WTC11 (cell line): ENCODE results near the gene SORD. TPM values are rescaled to one million over a fixed set of nuclear protein-coding genes. Genes with fewer than 3 reads are reported as not detected.

Experiments used
- ATAC-seq: fragments of 200-7000 bp; cut with Tn5 transposase; 2 replicates; pipeline ENCODE4 v1.10.0; 2021; ENCODE audit warnings: mild to moderate bottlenecking, moderate library complexity
- CTCF ChIA-PET: fragments of 300-600 bp; sonication (Branson Sonifier 250); formaldehyde crosslinking; loops from one replicate; lab custom pipeline; 2021; ENCODE audit warnings: antibody characterized with exemption; lab: Charles Lee
- POLR2A ChIA-PET: fragments of 350-600 bp; sonication (Branson Sonifier 250); formaldehyde crosslinking; loops from one replicate; lab custom pipeline; 2021; ENCODE audit warnings: antibody characterized with exemption; lab: Charles Lee
- DNase-seq: peaks from one replicate; pipeline ENCODE4 v3.0.0; 2021; ENCODE audit warnings: low spot score
- H3K27ac Mint-ChIP-seq: 2 replicates; pipeline ENCODE4 v1.8.0; 2021; ENCODE audit warnings: mixed read lengths
- H3K27me3 Mint-ChIP-seq: 2 replicates; pipeline ENCODE4 v1.8.0; 2021; ENCODE audit warnings: low read depth, mild to moderate bottlenecking, moderate library complexity, mixed read lengths
- H3K36me3 Mint-ChIP-seq: 2 replicates; pipeline ENCODE4 v1.8.0; 2021; ENCODE audit warnings: mixed read lengths
- H3K4me1 Mint-ChIP-seq: 2 replicates; pipeline ENCODE4 v1.8.0; 2022; ENCODE audit warnings: mixed read lengths
- H3K4me3 Mint-ChIP-seq: 2 replicates; pipeline ENCODE4 v1.8.0; 2021; ENCODE audit warnings: mild to moderate bottlenecking, moderate library complexity, mixed read lengths
- H3K9me3 Mint-ChIP-seq: 2 replicates; pipeline ENCODE4 v1.8.0; 2021; ENCODE audit warnings: mixed read lengths
- AFF4 ChIP-seq: sonication (generic); formaldehyde crosslinking; IDR thresholded peaks from 2 replicates; pipeline ENCODE4 v1.8.1; 2023; ENCODE audit warnings: mild to moderate bottlenecking, missing genetic modification reagents, borderline replicate concordance
- ETV6 ChIP-seq: sonication (generic); formaldehyde crosslinking; IDR thresholded peaks from 2 replicates; pipeline ENCODE4 v1.8.1; 2022; ENCODE audit warnings: mild to moderate bottlenecking, missing genetic modification reagents
- FOXK1 ChIP-seq: sonication (generic); formaldehyde crosslinking; IDR thresholded peaks from 2 replicates; pipeline ENCODE4 v1.8.0; 2022; ENCODE audit warnings: mild to moderate bottlenecking, moderate library complexity, missing genetic modification reagents
- FOXP4 ChIP-seq: sonication (generic); formaldehyde crosslinking; IDR thresholded peaks from 2 replicates; pipeline ENCODE4 v1.8.0; 2022; ENCODE audit warnings: mild to moderate bottlenecking, missing genetic modification reagents
- GRHL2 ChIP-seq: fragments of 250-450 bp; sonication (Bioruptor Pico); IDR thresholded peaks from 2 replicates; pipeline ENCODE4 v1.8.0; 2022; ENCODE audit warnings: mild to moderate bottlenecking, moderate library complexity; ENCODE audit not compliant: insufficient replicate concordance, severe bottlenecking
- GTF2I ChIP-seq: fragments of 250-450 bp; sonication (Bioruptor Pico); conservative IDR thresholded peaks from 2 replicates; pipeline ENCODE4 v1.4.0; 2021; ENCODE audit warnings: mild to moderate bottlenecking
- JAZF1 ChIP-seq: fragments of 250-450 bp; sonication (Bioruptor Pico); IDR thresholded peaks from 2 replicates; pipeline ENCODE4 v1.9.0; 2021; ENCODE audit warnings: moderate library complexity, mild to moderate bottlenecking, inconsistent platforms
- JUN ChIP-seq: sonication (generic); formaldehyde crosslinking; IDR thresholded peaks from 2 replicates; pipeline ENCODE4 v1.8.0; 2023; ENCODE audit warnings: mild to moderate bottlenecking, missing genetic modification reagents
- PRDM15 ChIP-seq: sonication (generic); formaldehyde crosslinking; IDR thresholded peaks from 2 replicates; pipeline ENCODE4 v1.8.0; 2022; ENCODE audit warnings: missing genetic modification reagents
- RORB ChIP-seq: fragments of 250-450 bp; sonication (Bioruptor Pico); IDR thresholded peaks from 2 replicates; pipeline ENCODE4 v1.9.0; 2021; ENCODE audit warnings: mild to moderate bottlenecking
- SMAD4 ChIP-seq: sonication (generic); formaldehyde crosslinking; IDR thresholded peaks from 2 replicates; pipeline ENCODE4 v1.8.0; 2022; ENCODE audit warnings: mild to moderate bottlenecking, missing genetic modification reagents
- STAT6 ChIP-seq: sonication (generic); formaldehyde crosslinking; conservative IDR thresholded peaks from 2 replicates; pipeline ENCODE4 v1.8.1; 2023; ENCODE audit warnings: mild to moderate bottlenecking, low read depth, missing genetic modification reagents, moderate library complexity
- TCF7 ChIP-seq: sonication (generic); formaldehyde crosslinking; IDR thresholded peaks from 2 replicates; pipeline ENCODE4 v1.8.0; 2022; ENCODE audit warnings: mild to moderate bottlenecking, low read depth, missing genetic modification reagents, moderate library complexity
- TEAD1 ChIP-seq: sonication (generic); formaldehyde crosslinking; IDR thresholded peaks from 2 replicates; pipeline ENCODE4 v1.8.0; 2022; ENCODE audit warnings: mild to moderate bottlenecking, missing genetic modification reagents
- ZNF317 ChIP-seq: sonication (generic); formaldehyde crosslinking; IDR thresholded peaks from 2 replicates; pipeline ENCODE4 v1.8.1; 2023; ENCODE audit warnings: low read depth, mild to moderate bottlenecking, moderate library complexity, missing genetic modification reagents, borderline replicate concordance
- ZNF416 ChIP-seq: fragments of 250-450 bp; sonication (Bioruptor Pico); IDR thresholded peaks from 2 replicates; pipeline ENCODE4 v1.9.0; 2021; ENCODE audit warnings: mild to moderate bottlenecking, inconsistent platforms
- total RNA-seq: library from RNA; stranded (reverse); gene quantifications from 3 replicates; pipeline ENCODE4 v1.2.3, GENCODE V29; 2021
- TF ChIP-seq, protein P1 (sequence below): sonication (generic); formaldehyde crosslinking; IDR thresholded peaks from 2 replicates; pipeline ENCODE4 v1.8.1; 2023; ENCODE audit warnings: mild to moderate bottlenecking, missing genetic modification reagents
- TF ChIP-seq, protein P2 (sequence below): fragments of 250-450 bp; sonication (Bioruptor Pico); IDR thresholded peaks from 2 replicates; pipeline ENCODE4 v2.1.2; 2022; ENCODE audit warnings: mild to moderate bottlenecking, moderate library complexity

Gene SORD
- total RNA-seq, 1 experiment from 2014 or later, result 46.2 TPM

- TF ChIP-seq TEAD1 (CRISPR knock-in tag) (no peak), ZNF416 (CRISPR knock-in tag) (no peak)
Measured at GRCh38 chr15:45097466-45097865, 74.5 kb downstream of the SORD start (continued).

GRCh38 chr15:45099549-45100165, 76.7 kb downstream of the SORD start:
- DNase-seq, result no peak
- CTCF ChIA-PET, result no interaction called here

More at GRCh38 chr15:45099549-45100165, 76.7 kb downstream of the SORD start:
- Mint-ChIP-seq H3K36me3 (no peaks in the 10 kb centered on the region), H3K27me3 (peaks cover 5% of the 10 kb centered on the region; the same call in 1 of the 2 replicates), H3K4me3 (no peak overlapping the region), H3K9me3 (no peaks in the 10 kb centered on the region), H3K27ac (no peak overlapping the region), H3K4me1 (peaks cover 21% of the 10 kb centered on the region)
- ATAC-seq, result no peak
- TF ChIP-seq TCF7 (no peak), GTF2I (CRISPR knock-in tag) (no peak), JUN (CRISPR knock-in tag) (no peak), ETV6 (CRISPR knock-in tag) (no peak), FOXK1 (CRISPR knock-in tag) (no peak), ZNF317 (no peak), PRDM15 (CRISPR knock-in tag) (no peak), STAT6 (CRISPR knock-in tag) (no peak), SMAD4 (CRISPR knock-in tag) (no peak), GRHL2 (no peak), FOXP4 (no peak), JAZF1 (CRISPR knock-in tag) (no peak), RORB (CRISPR knock-in tag) (no peak), AFF4 (CRISPR knock-in tag) (no peak)
- TF ChIP-seq, protein P1, sequence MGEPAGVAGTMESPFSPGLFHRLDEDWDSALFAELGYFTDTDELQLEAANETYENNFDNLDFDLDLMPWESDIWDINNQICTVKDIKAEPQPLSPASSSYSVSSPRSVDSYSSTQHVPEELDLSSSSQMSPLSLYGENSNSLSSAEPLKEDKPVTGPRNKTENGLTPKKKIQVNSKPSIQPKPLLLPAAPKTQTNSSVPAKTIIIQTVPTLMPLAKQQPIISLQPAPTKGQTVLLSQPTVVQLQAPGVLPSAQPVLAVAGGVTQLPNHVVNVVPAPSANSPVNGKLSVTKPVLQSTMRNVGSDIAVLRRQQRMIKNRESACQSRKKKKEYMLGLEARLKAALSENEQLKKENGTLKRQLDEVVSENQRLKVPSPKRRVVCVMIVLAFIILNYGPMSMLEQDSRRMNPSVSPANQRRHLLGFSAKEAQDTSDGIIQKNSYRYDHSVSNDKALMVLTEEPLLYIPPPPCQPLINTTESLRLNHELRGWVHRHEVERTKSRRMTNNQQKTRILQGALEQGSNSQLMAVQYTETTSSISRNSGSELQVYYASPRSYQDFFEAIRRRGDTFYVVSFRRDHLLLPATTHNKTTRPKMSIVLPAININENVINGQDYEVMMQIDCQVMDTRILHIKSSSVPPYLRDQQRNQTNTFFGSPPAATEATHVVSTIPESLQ (CRISPR knock-in tag), result no peak
- TF ChIP-seq, protein P2, sequence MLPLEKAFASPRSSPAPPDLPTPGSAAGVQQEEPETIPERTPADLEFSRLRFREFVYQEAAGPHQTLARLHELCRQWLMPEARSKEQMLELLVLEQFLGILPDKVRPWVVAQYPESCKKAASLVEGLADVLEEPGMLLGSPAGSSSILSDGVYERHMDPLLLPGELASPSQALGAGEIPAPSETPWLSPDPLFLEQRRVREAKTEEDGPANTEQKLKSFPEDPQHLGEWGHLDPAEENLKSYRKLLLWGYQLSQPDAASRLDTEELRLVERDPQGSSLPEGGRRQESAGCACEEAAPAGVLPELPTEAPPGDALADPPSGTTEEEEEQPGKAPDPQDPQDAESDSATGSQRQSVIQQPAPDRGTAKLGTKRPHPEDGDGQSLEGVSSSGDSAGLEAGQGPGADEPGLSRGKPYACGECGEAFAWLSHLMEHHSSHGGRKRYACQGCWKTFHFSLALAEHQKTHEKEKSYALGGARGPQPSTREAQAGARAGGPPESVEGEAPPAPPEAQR (CRISPR knock-in tag), result no peak
- POLR2A ChIA-PET, result no interaction called here
